Neuron (in vitro differentiated cells): Measurements from ENCODE around the gene MAGI1.

Experiments used
- H2AFZ ChIP-seq: one replicate; pipeline ENCODE4 v1.6.1; 2013; ENCODE audit warnings: low read depth, mild to moderate bottlenecking, inconsistent platforms, low read length, moderate library complexity
- H3K27me3 ChIP-seq: one replicate; pipeline ENCODE4 v1.6.1; 2013; ENCODE audit warnings: low read length; ENCODE audit not compliant: insufficient read depth
- H3K36me3 ChIP-seq: one replicate; pipeline ENCODE4 v1.6.1; 2013; ENCODE audit warnings: low read length; ENCODE audit not compliant: insufficient read depth
- H3K4me1 ChIP-seq: one replicate; pipeline ENCODE4 v1.6.1; 2013; ENCODE audit warnings: low read length; ENCODE audit not compliant: insufficient read depth
- H3K4me3 ChIP-seq: 2 replicates; pipeline ENCODE4 v1.5.1; 2013; ENCODE audit warnings: mild to moderate bottlenecking, low read length, moderate library complexity
- H3K9me3 ChIP-seq: one replicate; pipeline ENCODE4 v1.6.1; 2013; ENCODE audit warnings: low read length

Gene MAGI1

DNA sequence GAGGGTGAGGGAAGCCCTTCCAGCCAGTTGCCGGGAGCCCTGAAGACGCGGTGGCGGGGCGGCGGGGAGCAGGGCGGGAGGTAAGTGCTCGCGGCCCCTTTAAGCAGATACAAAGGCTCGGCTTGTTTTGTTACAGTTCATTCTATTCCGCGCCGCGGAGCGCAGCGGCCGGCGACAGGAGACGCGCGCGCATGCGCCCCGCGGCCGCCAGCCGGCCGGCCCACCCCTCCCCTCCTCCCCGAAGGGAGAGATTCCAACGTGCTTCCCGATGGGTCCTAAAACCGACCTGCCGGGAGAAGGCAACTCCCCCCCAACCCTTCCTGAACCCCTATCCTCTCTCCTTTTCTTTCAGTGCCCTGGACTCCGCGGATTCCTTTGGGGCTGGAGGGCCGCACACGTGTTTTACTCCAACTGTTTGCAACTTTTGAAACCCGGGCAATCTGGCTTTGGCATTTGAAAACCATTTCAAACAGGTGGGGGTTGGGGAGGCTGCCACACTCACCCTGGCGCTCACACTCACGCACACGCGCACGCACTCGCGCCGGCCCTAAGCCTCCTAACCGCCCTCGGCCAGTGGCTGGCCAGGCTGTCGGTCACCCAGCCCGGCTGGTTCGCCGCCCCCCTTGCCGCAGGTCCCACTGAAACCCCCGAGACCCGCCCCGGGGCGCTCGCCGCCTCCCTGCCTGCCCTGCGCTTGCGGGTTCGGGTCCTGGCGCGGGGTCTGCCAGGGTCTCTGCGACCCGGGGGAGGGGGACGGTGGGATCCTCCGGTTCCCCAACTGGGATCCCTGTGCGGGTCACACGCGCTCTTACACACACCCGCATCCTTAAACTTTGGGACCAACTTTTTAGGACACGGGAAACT lies at the start of gene MAGI1:
TSS of gene MAGI1 (minus strand) at position 193 of the 864 bp plus-strand sequence. CDS start 610 bp downstream, outside the sequence.
- H3K9me3 ChIP-seq = no peaks in the 10 kb centered on the region
- H2AFZ ChIP-seq = peak within 1 kb of the TSS; percentile 99
- no peaks in the 10 kb centered on the region for H3K27me3 ChIP-seq
- peaks cover 21% of the 10 kb centered on the region for H3K4me1 ChIP-seq
- no peaks in the 10 kb centered on the region for H3K36me3 ChIP-seq
- peak within 1 kb of the TSS; percentile 96 for H3K4me3 ChIP-seq

DNA sequence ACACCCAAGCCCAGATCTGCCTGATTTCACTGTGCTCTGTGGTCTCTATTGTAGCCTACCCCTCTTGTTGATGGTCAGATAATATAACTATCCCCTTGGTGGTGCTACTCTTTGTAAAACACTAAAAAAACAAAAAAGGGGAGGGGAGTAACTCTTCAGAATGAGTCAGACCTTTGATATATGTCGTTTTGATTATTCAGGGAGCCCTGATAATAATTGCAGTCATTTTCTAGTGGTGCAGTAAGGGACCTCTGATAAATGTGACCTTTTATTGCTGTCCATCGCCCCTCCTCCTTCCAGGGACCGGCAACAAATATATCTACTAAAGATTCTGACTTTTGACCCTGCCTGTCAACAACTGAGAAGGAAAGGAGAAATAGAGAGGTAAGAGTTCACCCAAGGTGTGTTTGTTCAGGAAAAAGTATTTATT lies 45.1 kb upstream of the MAGI1 start:
- Histone ChIP-seq H2AFZ (no peak overlapping the region), H3K4me3 (no peak overlapping the region)

GRCh38 chr3:66083096-66083678 lies 44.5 kb upstream of the MAGI1 start:
- H3K27me3 ChIP-seq = no peaks in the 10 kb centered on the region
- H3K4me1 ChIP-seq = no peaks in the 10 kb centered on the region
- no peak overlapping the region for H2AFZ ChIP-seq
- no peaks in the 10 kb centered on the region for H3K36me3 ChIP-seq
- H3K4me3 ChIP-seq = no peak overlapping the region
- H3K9me3 ChIP-seq = no peaks in the 10 kb centered on the region

More for the DNA sequence above, 45.1 kb upstream of the MAGI1 start:
- Histone ChIP-seq H3K9me3 (no peaks in the 10 kb centered on the region), H3K4me1 (no peaks in the 10 kb centered on the region), H3K27me3 (no peaks in the 10 kb centered on the region), H3K36me3 (no peaks in the 10 kb centered on the region)

- Histone ChIP-seq H3K27me3 (no peaks in the 10 kb centered on the region), H3K4me3 (no peak overlapping the region), H3K9me3 (no peaks in the 10 kb centered on the region), H3K4me1 (no peaks in the 10 kb centered on the region), H2AFZ (no peak overlapping the region), H3K36me3 (no peaks in the 10 kb centered on the region)
Measured at GRCh38 chr3:66082679-66083078, 44.0 kb upstream of the MAGI1 start.

DNA sequence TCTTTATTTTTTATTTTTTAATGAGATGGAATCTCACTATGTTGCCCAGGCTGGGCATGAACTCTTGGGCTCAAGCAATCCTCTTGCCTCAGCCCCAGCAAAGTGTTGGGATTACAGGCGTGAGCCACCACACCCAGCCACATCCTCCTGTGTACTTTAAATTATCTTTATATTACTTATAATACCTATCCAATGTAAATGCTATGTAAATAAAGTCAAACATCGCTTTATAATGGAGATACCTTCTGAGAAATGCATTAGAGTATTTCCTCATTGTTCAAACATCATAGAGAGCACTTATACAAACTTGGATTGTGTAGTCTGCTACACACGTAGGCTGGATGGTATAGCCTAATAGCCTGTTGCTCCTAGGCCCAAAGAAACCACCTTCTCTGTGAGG lies 41.4 kb upstream of the MAGI1 start:
- Histone ChIP-seq H3K4me1 (no peaks in the 10 kb centered on the region), H2AFZ (no peak overlapping the region), H3K4me3 (no peak overlapping the region), H3K27me3 (no peaks in the 10 kb centered on the region), H3K36me3 (no peaks in the 10 kb centered on the region), H3K9me3 (no peaks in the 10 kb centered on the region)

GRCh38 chr3:66077973-66078372 lies 39.3 kb upstream of the MAGI1 start:
- H3K4me1 ChIP-seq = no peaks in the 10 kb centered on the region
- no peaks in the 10 kb centered on the region for H3K27me3 ChIP-seq
- H2AFZ ChIP-seq = no peak overlapping the region
- H3K4me3 ChIP-seq = no peak overlapping the region
- no peaks in the 10 kb centered on the region for H3K9me3 ChIP-seq
- H3K36me3 ChIP-seq = no peaks in the 10 kb centered on the region

GRCh38 chr3:66076861-66077470 lies 38.2 kb upstream of the MAGI1 start:
- H3K4me3 ChIP-seq = no peak overlapping the region
- no peaks in the 10 kb centered on the region for H3K4me1 ChIP-seq

GRCh38 chr3:66075281-66075680 lies 36.6 kb upstream of the MAGI1 start:
- no peaks in the 10 kb centered on the region for H3K4me1 ChIP-seq
- H3K9me3 ChIP-seq = no peaks in the 10 kb centered on the region
- no peak overlapping the region for H2AFZ ChIP-seq
- no peaks in the 10 kb centered on the region for H3K36me3 ChIP-seq
- H3K4me3 ChIP-seq = no peak overlapping the region
- no peaks in the 10 kb centered on the region for H3K27me3 ChIP-seq

More at GRCh38 chr3:66076861-66077470, 38.2 kb upstream of the MAGI1 start:
- Histone ChIP-seq H3K27me3 (no peaks in the 10 kb centered on the region), H2AFZ (no peak overlapping the region), H3K9me3 (no peaks in the 10 kb centered on the region), H3K36me3 (no peaks in the 10 kb centered on the region)

- Histone ChIP-seq H3K4me3 (no peak overlapping the region), H3K4me1 (no peaks in the 10 kb centered on the region), H3K27me3 (no peaks in the 10 kb centered on the region), H2AFZ (no peak overlapping the region), H3K9me3 (no peaks in the 10 kb centered on the region), H3K36me3 (no peaks in the 10 kb centered on the region)
Measured at GRCh38 chr3:66073464-66074141, 34.9 kb upstream of the MAGI1 start.

DNA sequence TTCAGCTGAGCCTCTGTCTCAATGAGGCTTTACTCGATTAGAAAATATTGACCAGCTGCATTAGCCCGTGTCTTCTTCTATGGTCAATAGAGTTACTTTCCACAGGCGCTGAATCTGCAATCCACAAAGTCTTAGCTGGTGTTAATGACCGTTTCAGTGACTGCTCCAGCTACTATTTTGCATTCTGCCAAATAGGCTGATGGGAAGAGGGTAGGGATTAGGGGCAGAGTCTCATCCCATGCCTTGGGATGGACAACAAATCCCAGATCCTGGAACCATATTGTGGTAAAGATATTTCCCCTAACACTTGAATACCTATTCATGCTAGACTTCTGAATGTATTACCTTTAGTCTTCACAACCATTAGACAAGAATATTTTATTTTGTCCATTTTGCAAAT lies 29.5 kb upstream of the MAGI1 start:
- Histone ChIP-seq H3K4me1 (no peaks in the 10 kb centered on the region), H2AFZ (no peak overlapping the region), H3K27me3 (no peaks in the 10 kb centered on the region)

DNA sequence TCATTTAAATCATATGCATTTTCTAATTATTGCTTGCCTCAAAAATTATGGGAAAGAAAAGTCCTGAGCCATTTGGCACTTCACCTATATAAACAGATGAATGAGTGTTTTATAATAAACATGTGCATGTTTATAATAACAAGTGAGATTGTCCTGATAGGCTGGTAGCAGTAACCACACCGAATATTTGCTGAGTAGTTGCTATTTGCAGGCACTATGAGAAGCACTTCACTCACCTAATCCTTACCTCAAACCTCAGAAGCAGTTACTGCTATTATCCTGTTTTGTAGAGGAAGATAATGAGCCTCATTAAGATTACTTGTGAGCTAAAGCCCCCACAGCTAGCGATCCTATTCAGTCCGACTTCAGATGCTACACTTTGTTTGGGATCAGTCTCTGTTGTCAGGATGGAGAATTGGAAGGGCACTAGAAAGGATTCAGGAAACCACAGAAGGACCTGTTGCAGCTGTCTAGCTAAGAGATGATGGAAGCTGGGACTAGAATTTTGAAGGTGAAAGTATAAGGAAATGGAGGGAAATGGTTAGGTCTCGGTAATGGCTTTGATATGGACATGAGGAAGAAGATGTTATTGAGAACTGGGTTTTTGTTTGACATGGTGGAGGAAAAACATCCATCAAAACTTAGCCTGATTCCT lies 28.4 kb upstream of the MAGI1 start:
- Histone ChIP-seq H3K4me1 (no peaks in the 10 kb centered on the region), H3K9me3 (no peaks in the 10 kb centered on the region), H2AFZ (peak overlapping the region; percentile 11), H3K36me3 (no peaks in the 10 kb centered on the region), H3K27me3 (no peaks in the 10 kb centered on the region), H3K4me3 (no peak overlapping the region)

More for the DNA sequence above, 29.5 kb upstream of the MAGI1 start:
- no peaks in the 10 kb centered on the region for H3K36me3 ChIP-seq
- H3K4me3 ChIP-seq = no peak overlapping the region
- H3K9me3 ChIP-seq = no peaks in the 10 kb centered on the region

DNA sequence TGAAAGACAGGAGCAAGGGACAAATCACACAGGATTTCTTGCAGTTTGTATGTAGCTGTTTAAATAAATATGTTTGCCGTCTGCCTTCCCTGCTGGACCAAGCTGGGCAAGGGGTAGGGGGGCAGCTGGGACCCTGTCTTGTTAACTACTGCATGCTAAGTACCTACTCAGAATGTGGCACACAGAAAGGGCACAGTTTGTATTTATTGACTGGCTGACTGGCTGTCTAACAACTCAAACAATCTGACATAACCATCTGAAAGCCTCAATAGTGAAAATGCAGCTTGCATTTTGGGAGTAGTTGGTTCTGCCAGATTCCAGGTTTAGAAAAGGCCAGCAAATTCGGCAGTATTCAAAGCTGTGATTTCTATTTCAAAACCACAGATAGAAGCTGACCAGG lies 16.6 kb upstream of the MAGI1 start:
- no peaks in the 10 kb centered on the region for H3K27me3 ChIP-seq
- H3K9me3 ChIP-seq = no peaks in the 10 kb centered on the region
- no peak overlapping the region for H2AFZ ChIP-seq
- H3K4me1 ChIP-seq = peaks cover 7% of the 10 kb centered on the region
- no peaks in the 10 kb centered on the region for H3K36me3 ChIP-seq
- H3K4me3 ChIP-seq = no peak overlapping the region
